Activated CD4-positive, alpha-beta T cell treated with anti-CD3 and anti-CD28 coated beads, Interleukin-2, amount 50 U/mL, for 4 hours (primary cell): Measurements from ENCODE around the gene BCL6B.
"Not testable (repeated sequence)": the region's sequence is repeated elsewhere in the genome, so short reads cannot be mapped to it uniquely, and the experiment has no call there.

Experiments
- DNase-seq, 2 experiments: peaks; one replicate each; pipeline ENCODE4 v3.0.0-alpha.2; 2020

BCL6B gene, protein sequence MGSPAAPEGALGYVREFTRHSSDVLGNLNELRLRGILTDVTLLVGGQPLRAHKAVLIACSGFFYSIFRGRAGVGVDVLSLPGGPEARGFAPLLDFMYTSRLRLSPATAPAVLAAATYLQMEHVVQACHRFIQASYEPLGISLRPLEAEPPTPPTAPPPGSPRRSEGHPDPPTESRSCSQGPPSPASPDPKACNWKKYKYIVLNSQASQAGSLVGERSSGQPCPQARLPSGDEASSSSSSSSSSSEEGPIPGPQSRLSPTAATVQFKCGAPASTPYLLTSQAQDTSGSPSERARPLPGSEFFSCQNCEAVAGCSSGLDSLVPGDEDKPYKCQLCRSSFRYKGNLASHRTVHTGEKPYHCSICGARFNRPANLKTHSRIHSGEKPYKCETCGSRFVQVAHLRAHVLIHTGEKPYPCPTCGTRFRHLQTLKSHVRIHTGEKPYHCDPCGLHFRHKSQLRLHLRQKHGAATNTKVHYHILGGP

GRCh38 chr17:7022781-7023571 lies at the start of gene BCL6B:
TSS of gene BCL6B (plus strand) at chr17:7023050. CDS start at chr17:7023672, 622 bp downstream.
- no peak for DNase-seq

GRCh38 chr17:6979440-6979839 lies 43.4 kb upstream of the BCL6B start:
- not testable (repeated sequence) for DNase-seq

- no peak for DNase-seq
These were observed 41.4 kb upstream of the BCL6B start for GRCh38 chr17:6981426-6981825.

DNA sequence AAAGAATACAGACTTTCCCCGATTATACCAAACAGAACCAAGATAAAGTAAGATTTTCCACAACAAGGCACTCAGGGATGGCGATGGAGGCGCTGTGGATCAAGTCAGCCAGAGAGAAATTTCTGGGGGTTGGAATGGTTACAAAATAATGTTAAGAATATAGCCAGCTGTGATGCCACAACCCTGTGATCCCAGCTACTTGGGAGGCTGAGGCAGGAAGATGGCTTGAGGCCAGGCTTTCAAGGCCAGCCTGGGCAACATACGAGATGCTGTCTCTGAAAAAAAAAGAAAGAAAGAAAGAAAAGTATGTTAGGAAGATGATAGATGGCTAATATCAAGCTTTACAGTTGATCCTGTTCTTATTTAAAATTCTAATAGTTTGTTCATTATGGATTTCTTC lies 37.6 kb upstream of the BCL6B start:
- no peak for DNase-seq

- DNase-seq: no peak
These were observed 36.2 kb upstream of the BCL6B start for GRCh38 chr17:6986676-6987075.

- no peak for DNase-seq
These were observed 33.1 kb upstream of the BCL6B start for GRCh38 chr17:6989779-6990178.

GRCh38 chr17:6993613-6994056 lies 29.2 kb upstream of the BCL6B start:
- not testable (repeated sequence) for DNase-seq

DNA sequence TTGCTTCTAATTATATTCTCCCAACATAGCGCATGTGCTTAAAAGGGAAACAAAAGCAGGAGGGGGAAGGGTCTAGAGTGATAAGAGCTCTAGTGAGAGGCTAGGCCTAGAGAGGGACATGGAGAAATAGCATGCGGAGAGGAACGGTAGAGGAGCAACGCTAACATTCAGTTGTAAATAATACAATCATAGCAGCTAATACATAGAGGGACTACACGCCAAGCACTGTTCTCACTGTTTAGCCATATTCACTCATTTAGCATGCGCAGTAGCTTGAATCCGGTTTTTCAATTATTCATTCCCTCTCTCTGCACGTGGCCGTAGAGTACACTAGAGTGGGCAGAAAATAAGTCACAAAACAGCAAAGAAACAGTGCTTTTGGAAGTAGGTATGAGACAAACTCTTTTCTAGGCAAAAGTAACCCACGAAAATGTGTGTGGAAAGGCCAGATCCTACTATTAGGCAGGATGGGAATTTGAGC lies 28.7 kb upstream of the BCL6B start:
- DNase-seq: no peak

DNA sequence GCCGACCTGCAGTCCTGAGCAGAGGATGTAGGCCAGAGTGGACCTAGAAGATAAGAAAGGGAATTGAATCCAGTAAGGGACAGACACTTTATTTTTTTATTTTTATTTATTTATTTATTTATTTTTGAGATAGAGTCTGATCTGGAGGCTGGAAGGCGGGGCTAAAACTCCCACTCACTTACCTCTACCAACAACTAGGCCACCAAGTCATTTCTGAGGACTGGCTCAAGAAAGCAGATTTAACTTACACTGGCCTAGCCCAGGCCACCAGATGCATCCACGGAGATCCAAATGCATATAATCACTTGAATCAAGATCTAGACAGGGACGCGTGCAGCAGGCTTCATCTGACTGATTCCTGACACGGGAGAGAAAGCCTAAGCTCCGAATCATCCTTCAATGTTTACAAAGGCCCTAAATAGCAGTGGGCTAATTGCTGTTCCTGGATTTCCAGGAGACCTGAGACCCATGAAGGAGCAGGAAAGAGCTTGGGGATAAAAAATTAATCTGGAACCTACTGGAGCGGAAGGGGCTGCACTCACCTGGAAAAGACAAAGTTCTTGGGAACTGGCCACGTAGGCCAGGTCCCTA lies 28.1 kb upstream of the BCL6B start:
- DNase-seq: no peak

DNA sequence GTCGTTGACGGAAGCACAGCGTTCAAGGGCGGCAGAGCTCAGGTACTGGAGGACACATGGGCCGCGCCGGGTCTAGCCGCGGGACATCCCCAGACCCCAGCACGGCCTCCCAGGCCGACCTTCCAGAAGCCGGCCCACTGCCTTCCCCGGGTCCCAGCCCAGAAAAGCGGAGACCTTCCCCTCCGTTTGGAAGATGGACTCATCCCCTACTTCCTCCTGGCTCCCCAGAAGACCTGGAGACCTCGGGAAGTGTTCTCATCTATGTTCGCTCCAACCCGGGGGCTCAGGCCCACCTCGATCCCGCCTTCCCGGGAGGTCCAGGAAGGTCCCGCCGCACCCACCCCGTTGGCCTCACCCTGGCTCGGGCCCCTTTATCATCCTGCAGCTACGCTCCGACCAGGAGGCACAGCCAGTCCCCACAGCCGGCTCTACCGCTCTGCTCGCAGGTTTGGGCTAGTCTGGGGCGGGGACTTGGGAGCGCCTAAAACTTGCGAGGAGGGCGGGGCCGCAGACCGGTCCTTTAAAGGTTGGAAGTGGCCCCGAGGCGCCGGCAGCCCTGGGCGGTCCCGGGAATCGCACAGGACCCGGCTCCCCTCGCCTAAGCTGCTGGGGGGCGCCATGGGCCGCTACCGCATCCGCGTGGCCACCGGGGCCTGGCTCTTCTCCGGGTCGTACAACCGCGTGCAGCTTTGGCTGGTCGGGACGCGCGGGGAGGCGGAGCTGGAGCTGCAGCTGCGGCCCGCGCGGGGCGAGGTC lies 27.2 kb upstream of the BCL6B start, which contains the start of gene ALOX12:
Gene ALOX12 (plus strand): TSS at position 550 of the 756 bp plus-strand sequence. CDS start 69 bp downstream, at position 619.
- no peak for DNase-seq

DNA sequence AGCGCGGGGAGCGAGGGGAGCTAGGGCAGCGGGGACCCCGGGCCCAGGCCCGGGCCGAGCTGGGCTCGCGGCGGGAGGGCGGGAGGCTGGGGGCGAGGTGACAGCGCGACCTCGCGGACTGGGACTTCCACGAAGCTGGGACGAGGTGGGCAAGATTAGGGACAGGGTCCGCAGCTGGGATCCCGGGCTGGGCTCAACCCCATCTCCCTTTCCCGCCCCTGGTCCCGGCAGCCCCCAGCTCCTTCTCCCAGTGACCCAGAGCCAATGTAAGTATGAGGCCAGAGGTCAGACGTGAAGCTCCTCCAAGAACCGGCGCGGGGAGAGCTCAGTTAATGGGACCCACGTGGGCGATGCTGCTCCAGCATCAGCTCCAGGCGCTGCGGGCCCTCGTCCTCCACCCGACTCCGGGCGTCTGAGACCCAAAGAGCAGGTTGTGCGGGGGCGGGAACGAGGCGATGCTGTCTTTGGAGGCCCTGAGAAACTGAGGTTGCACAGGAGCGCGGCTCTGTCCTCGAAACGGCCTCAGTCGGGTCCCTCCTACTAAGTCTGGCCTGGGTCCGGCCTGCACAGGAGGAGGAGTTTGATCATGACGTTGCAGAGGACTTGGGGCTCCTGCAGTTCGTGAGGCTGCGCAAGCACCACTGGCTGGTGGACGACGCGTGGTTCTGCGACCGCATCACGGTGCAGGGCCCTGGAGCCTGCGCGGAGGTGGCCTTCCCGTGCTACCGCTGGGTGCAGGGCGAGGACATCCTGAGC lies 26.4 kb upstream of the BCL6B start:
- no peak for DNase-seq

DNA sequence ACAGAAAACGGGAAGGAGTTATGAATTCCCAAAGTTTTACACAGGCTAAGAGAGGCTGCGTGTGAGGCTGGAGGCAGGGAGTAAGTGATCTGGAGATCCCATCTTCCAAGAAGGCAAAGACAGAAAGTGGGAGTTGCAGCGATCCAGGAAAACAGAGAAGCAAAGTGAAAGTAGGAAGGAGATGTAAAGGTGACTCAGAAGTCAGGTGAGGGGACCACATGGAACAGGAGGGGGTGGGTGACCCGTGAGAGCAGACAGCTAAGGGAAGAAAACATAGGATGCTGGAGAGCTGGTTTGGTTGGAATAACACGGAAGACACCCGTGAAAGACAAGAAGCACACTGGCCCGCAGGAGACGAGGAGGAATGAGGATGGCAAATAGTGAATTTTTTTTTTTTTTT lies 25.7 kb upstream of the BCL6B start:
- no peak for DNase-seq

- no peak for DNase-seq
These were observed 23.9 kb upstream of the BCL6B start for GRCh38 chr17:6998855-6999508.

GRCh38 chr17:7001318-7001961 lies 21.4 kb upstream of the BCL6B start:
- DNase-seq: peak; percentile 40 to 48

- DNase-seq: no peak
These were observed 20.4 kb upstream of the BCL6B start for GRCh38 chr17:7002288-7003047.

GRCh38 chr17:7003745-7004144 lies 19.1 kb upstream of the BCL6B start:
- no peak for DNase-seq

DNA sequence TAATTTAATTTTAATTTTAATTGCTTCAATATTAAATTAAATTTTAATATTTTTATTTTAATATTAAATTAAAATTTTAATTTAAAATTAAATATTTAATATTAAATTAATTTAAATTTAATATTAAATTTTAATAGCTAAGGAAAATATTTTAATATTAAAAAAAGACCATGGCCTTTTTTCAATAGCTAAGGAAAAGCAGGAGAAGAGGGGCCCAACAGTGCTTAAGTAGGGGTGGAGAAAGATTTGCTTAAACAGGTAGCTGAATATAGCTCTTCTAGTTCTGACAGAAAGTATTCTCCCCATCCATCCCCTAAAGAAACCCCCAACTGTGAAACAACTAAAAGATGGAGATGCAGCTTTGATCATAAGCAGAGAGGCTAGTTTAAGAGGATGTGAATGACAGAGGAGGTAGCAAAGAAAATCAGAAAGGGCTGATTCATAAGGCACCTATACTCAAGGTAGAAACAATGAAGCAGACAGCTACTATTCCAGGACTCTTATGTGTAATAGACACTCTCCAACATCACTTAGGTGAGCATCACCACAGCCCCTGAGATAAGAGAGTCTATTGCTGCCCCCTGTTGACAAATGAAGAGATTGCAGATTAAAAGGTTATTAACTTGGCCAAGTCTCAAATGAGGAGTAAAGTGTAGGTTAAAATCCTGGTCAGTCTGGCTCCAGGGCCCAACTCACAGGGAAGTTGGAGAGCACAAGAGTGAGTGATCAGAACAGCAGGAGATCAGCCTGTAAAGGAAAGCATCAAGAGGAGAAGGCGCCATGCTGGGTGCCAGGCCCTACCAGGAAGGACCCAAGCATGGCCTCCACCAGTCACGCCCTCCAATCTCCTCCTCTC lies 18.2 kb upstream of the BCL6B start:
- no peak for DNase-seq

- no peak for DNase-seq
These were observed 17.1 kb upstream of the BCL6B start for GRCh38 chr17:7005716-7006115.

- no peak for DNase-seq
These were observed 15.7 kb upstream of the BCL6B start for GRCh38 chr17:7007143-7007542.
